Upper lobe of right lung (tissue), 1 donor: ENCODE results near the gene CAPNS1. TPM values are rescaled to one million over a fixed set of nuclear protein-coding genes. Genes with fewer than 3 reads are reported as not detected.

Experiments used
- ATAC-seq: fragments of 200-7000 bp; cut with Tn5 transposase; one replicate; pipeline ENCODE4 v1.9.1; 2020; ENCODE audit warnings: mild to moderate bottlenecking, moderate library complexity
- DNase-seq: peaks from one replicate; pipeline ENCODE4 v3.0.0-alpha.2; 2020
- H3K27ac ChIP-seq: fragments of 200-600 bp; one replicate; pipeline ENCODE4 v1.8.0; 2022
- H3K27me3 ChIP-seq: fragments of 200-600 bp; one replicate; pipeline ENCODE4 v1.8.0; 2022; ENCODE audit warnings: mild to moderate bottlenecking
- H3K36me3 ChIP-seq: fragments of 200-600 bp; one replicate; pipeline ENCODE4 v1.8.0; 2022
- H3K4me1 ChIP-seq: fragments of 200-600 bp; one replicate; pipeline ENCODE4 v1.8.0; 2022
- H3K4me3 ChIP-seq: fragments of 200-600 bp; one replicate; pipeline ENCODE4 v1.8.0; 2022; ENCODE audit warnings: mild to moderate bottlenecking
- H3K9me3 ChIP-seq: fragments of 200-600 bp; one replicate; pipeline ENCODE4 v1.8.0; 2022
- intact Hi-C: fragments of 100-400 bp; cut with DNase I; formaldehyde crosslinking; loops from one replicate; pipeline ENCODE4 v1.11.0; 2022
- total RNA-seq: library from RNA; stranded (reverse); fragmentation: NEBNext Ultra II Directional; extraction: Animal tissue kit (Norgen Biotek cat#: 25700); gene quantifications from one replicate; pipeline ENCODE4 v1.2.1, GENCODE V29; 2021
- TF ChIP-seq, protein P1 (sequence below): fragments of 200-600 bp; IDR thresholded peaks from one replicate; pipeline ENCODE4 v1.8.0; 2022; ENCODE audit warnings: antibody characterized with exemption
- donor health status: DM: no; HTN: yes; CAD: no; lungs with severe emphysema.

The CAPNS1 gene
- total RNA-seq, 1 donor from 2014 or later: 582 TPM

DNA sequence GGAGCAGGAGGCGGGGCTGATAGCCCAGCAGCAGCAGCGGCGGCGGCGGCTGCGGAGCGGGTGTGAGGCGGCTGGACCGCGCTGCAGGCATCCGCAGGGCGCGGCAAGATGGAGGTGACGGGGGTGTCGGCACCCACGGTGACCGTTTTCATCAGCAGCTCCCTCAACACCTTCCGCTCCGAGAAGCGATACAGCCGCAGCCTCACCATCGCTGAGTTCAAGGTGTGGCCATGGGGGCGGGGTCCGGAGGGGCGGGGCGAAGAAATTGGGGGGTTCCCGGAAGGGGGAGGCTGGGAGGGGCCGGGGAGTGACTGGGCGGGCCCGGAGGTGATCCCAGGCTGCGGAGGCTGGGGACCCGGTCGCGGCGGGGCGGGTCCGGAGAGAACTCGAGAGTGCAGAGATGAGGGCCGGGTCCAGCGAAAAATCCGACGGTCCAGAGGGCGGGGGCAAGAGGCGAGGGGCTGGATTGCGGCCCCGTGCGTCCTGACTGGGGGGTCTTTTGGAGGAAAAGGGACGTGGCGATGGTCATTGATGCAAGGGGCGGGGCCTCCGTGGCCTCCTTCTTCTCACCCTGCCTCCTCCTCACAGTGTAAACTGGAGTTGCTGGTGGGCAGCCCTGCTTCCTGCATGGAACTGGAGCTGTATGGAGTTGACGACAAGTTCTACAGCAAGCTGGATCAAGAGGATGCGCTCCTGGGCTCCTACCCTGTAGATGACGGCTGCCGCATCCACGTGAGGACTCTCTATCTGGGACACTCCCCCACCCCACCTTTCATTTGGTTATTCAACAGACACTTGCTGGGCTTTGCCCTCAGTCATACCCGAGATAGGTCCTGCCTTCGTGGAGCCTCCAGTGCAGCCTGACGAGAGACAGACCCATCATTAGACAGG is 24.2 kb upstream of the CAPNS1 start, which contains the start of gene TBCB:
TSS of gene TBCB (plus strand) at position 16 of the 891 bp plus-strand sequence. CDS start at position 109, 93 bp downstream.
- Histone ChIP-seq H3K27me3 (no peaks in the 10 kb centered on the region), H3K9me3 (no peaks in the 10 kb centered on the region), H3K4me3 (peak within 1 kb of the TSS; percentile 77), H3K4me1 (peaks cover 12% of the 10 kb centered on the region), H3K36me3 (peaks cover 35% of the 10 kb centered on the region), H3K27ac (peak within 1 kb of the TSS; percentile 85)
- DNase-seq (peak; percentile 93), ATAC-seq (peak; percentile 77)
- TF ChIP-seq, protein P1, sequence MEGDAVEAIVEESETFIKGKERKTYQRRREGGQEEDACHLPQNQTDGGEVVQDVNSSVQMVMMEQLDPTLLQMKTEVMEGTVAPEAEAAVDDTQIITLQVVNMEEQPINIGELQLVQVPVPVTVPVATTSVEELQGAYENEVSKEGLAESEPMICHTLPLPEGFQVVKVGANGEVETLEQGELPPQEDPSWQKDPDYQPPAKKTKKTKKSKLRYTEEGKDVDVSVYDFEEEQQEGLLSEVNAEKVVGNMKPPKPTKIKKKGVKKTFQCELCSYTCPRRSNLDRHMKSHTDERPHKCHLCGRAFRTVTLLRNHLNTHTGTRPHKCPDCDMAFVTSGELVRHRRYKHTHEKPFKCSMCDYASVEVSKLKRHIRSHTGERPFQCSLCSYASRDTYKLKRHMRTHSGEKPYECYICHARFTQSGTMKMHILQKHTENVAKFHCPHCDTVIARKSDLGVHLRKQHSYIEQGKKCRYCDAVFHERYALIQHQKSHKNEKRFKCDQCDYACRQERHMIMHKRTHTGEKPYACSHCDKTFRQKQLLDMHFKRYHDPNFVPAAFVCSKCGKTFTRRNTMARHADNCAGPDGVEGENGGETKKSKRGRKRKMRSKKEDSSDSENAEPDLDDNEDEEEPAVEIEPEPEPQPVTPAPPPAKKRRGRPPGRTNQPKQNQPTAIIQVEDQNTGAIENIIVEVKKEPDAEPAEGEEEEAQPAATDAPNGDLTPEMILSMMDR: no peak
- intact Hi-C loops: no loop called here

DNA sequence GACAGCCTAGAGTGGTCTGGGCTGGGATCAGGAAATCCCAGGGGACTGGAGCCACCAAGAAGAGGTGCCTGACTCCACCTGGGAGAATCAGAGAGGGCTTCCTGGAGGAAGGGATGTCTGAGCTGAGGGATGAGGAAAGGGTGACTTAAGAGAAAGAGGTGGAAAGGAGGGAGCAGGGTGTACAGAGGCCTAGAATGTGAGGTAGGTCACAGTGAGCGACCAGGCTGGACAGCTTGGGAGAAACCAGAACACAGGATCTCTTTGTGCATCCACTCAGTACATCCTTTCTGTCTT is 23.6 kb upstream of the CAPNS1 start:
- Histone ChIP-seq H3K27me3 (no peaks in the 10 kb centered on the region), H3K36me3 (peaks cover 36% of the 10 kb centered on the region), H3K4me3 (peak overlapping the region; percentile 77), H3K9me3 (no peaks in the 10 kb centered on the region), H3K4me1 (peaks cover 12% of the 10 kb centered on the region), H3K27ac (peak overlapping the region; percentile 85)
- no peak for ATAC-seq
- DNase-seq: no peak
- intact Hi-C loops: no loop called here
- TF ChIP-seq, protein P1: no peak

DNA sequence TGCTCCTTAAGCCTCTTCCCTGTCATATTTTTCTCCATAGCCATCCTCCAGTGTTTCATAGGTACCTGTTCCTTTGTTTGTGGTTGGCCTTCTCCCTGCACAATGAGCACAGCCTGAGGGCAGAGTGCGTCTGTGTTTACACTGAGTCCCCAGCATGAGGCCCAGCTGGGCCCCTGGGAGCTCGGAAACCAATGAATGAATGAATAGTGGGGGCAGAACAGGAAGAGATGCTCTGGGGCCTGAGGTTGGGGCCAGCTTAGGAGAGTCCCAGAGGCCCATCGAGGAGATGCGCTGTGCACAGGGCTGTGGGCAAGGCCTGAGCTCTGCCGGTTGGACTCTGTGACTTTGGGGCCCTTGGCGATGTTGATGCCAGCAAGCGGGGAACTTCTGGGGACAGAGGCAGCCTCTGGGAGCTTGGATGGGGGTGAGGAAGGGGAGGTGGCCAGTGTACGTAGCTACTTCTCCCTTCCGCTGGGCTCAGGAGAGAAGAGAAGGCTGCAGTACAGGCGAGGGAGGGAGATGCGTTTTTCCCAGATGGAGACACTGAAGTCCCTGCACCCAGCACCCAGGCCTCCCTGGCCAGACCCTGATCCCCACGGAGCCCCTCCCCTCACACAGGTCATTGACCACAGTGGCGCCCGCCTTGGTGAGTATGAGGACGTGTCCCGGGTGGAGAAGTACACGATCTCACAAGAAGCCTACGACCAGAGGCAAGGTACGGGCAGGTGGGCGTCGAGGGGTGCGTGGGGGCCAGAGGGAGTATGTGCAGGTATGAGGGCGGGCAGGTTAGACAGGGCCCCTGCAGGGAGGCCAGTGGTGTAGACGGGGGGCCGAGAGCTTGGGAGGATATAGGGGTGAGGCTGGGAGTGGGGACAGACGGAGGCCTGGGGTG is 19.5 kb upstream of the CAPNS1 start:
- Histone ChIP-seq H3K36me3 (peaks cover 58% of the 10 kb centered on the region), H3K9me3 (no peaks in the 10 kb centered on the region), H3K27ac (no peak overlapping the region), H3K4me3 (no peak overlapping the region), H3K27me3 (no peaks in the 10 kb centered on the region), H3K4me1 (peaks cover 12% of the 10 kb centered on the region)
- TF ChIP-seq, protein P1: no peak
- DNase-seq: no peak
- ATAC-seq: no peak
- intact Hi-C loops: no loop called here

DNA sequence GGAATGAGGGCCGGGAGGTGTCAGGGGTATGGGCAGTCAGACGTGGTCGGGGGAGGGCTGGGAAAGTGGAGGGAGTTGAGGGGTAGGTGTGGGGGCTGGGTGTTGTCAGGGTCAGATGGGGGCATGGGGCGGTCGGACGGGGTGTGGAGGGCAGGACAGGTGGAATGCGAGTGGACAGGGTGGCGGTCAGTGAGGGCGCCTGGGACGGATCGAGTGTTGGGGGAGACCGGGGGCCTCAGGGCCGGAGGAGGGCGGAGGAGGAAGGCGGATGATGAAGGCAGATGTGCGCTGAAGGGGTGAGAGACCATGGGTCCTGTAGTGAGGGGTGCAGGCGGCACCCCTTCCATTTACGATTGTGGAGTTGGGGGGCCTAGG is 18.9 kb upstream of the CAPNS1 start:
- Histone ChIP-seq H3K27me3 (no peaks in the 10 kb centered on the region), H3K9me3 (no peaks in the 10 kb centered on the region), H3K4me1 (peaks cover 11% of the 10 kb centered on the region), H3K4me3 (no peak overlapping the region), H3K27ac (no peak overlapping the region), H3K36me3 (peaks cover 64% of the 10 kb centered on the region)
- ATAC-seq (no peak), DNase-seq (no peak)
- intact Hi-C loops: no loop called here
- TF ChIP-seq, protein P1: no peak

DNA sequence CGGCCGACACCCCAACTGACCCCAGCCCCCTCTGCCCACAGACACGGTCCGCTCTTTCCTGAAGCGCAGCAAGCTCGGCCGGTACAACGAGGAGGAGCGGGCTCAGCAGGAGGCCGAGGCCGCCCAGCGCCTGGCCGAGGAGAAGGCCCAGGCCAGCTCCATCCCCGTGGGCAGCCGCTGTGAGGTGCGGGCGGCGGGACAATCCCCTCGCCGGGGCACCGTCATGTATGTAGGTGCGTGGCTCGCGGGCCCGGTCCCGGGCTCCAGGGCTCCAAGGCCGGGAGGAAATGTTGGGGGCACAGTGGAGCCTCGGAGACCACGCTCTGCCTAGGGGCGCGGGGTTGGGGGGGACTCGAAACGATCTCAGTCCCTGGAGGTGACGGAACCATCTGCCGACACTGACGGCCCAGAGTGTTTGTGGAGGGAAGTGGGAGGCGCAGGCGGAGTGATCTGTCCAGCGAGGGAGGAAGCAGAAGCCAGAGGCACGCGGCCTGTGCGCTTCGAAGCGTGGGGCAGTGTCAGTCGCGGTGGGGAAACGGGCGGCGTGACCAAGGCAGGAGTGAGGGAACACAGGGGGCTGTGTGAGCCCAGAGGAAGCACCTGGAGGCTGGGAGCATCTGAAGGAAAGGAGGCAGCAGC is 18.3 kb upstream of the CAPNS1 start:
- H3K27ac ChIP-seq: no peak overlapping the region
- no peak overlapping the region for H3K4me3 ChIP-seq
- peaks cover 65% of the 10 kb centered on the region for H3K36me3 ChIP-seq
- peaks cover 4% of the 10 kb centered on the region for H3K4me1 ChIP-seq
- DNase-seq (no peak), ATAC-seq (no peak)
- no peaks in the 10 kb centered on the region for H3K9me3 ChIP-seq
- TF ChIP-seq, protein P1: no peak
- intact Hi-C loops: no loop called here
- no peaks in the 10 kb centered on the region for H3K27me3 ChIP-seq
